GM12878 (cell line): ENCODE measurements around the gene MAP2K1. TPM values are rescaled to one million over a fixed set of nuclear protein-coding genes. Genes with fewer than 3 reads are reported as not detected.

Experiments
- ATAC-seq: fragments of 200-7000 bp; cut with Tn5 transposase; 3 replicates; pipeline ENCODE4 v1.9.1; 2020; ENCODE audit warnings: mild to moderate bottlenecking, moderate library complexity
- BruUV-seq: library from RNA; stranded (reverse); fragments of 400-500 nt; replicated peaks from 2 replicates; lab custom pipeline; 2021; lab: Mats Ljungman, UMichigan
- CTCF ChIA-PET: fragments of 300-600 bp; sonication (Branson Sonifier 250); formaldehyde crosslinking; extraction: SDS; loops from one replicate; lab custom pipeline; 2021; ENCODE audit warnings: inconsistent platforms; lab: Yijun Ruan, JAX
- POLR2A ChIA-PET: fragments of 350-600 bp; formaldehyde crosslinking; extraction: SDS; loops from one replicate; lab custom pipeline; 2021; ENCODE audit warnings: inconsistent platforms; lab: Charles Lee
- RAD21 ChIA-PET: fragments of 300-600 bp; sonication (Branson Sonifier 250); formaldehyde crosslinking; loops from one replicate; lab custom pipeline; 2023; ENCODE audit warnings: antibody characterized with exemption; ENCODE audit not compliant: unreplicated experiment; lab: Charles Lee
- SMC1A ChIA-PET: fragments of 300-600 bp; sonication (Branson Sonifier 250); formaldehyde crosslinking; loops from one replicate; lab custom pipeline; 2023; ENCODE audit not compliant: unreplicated experiment, uncharacterized antibody; lab: Charles Lee
- DNase-seq: peaks from one replicate; pipeline ENCODE4 v3.0.0-alpha.2; 2011; ENCODE audit warnings: low read depth, low spot score
- FAIRE-seq: peaks from 3 replicates; lab custom pipeline; 2011; peaks lifted over from hg19 to GRCh38; lab: Jason Lieb, UNC
- H2AFZ ChIP-seq: 2 replicates; pipeline ENCODE4 v1.6.0; 2011; ENCODE audit warnings: low read depth, low read length, control low read depth; ENCODE audit not compliant: control insufficient read depth
- H3K27ac ChIP-seq: 2 replicates; pipeline ENCODE4 v1.5.1; 2011; ENCODE audit warnings: control low read depth; ENCODE audit not compliant: control insufficient read depth, insufficient read depth
- H3K27me3 ChIP-seq, 2 experiments: replicated peaks in 1 of 2; 2 replicates each; pipeline versions ENCODE4 v1.6.0 to v1.6.1; 2011; ENCODE audit warnings: low read length in 1 of 2; ENCODE audit not compliant: control insufficient read depth in 2 of 2, insufficient read depth in 2 of 2
- H3K36me3 ChIP-seq, 2 experiments: 2 replicates each; pipeline ENCODE4 v1.5.1; 2011; ENCODE audit warnings: low read length in 1 of 2; ENCODE audit not compliant: control insufficient read depth in 2 of 2, insufficient read depth in 2 of 2
- H3K4me1 ChIP-seq: 2 replicates; pipeline ENCODE4 v1.6.1; 2011; ENCODE audit warnings: mild to moderate bottlenecking, low read length, moderate library complexity, mixed read lengths; ENCODE audit not compliant: control insufficient read depth, insufficient read depth
- H3K4me2 ChIP-seq: 2 replicates; pipeline ENCODE4 v1.6.0; 2011; ENCODE audit warnings: control low read depth; ENCODE audit not compliant: control insufficient read depth, insufficient read depth
- H3K4me3 ChIP-seq: fragments of 200-600 bp; sonication (generic); 2 replicates; pipeline ENCODE4 v1.5.1; 2016
- H3K79me2 ChIP-seq: 2 replicates; pipeline ENCODE4 v1.6.0; 2011; ENCODE audit warnings: low read length; ENCODE audit not compliant: control insufficient read depth, insufficient read depth
- H3K9ac ChIP-seq: 2 replicates; pipeline ENCODE4 v1.8.0; 2011; ENCODE audit warnings: low read length, control low read depth, mixed read lengths; ENCODE audit not compliant: control insufficient read depth, insufficient read depth
- H3K9me3 ChIP-seq: replicated peaks from 3 replicates; pipeline ENCODE4 v1.5.1; 2011; ENCODE audit warnings: mild to moderate bottlenecking, low read length; ENCODE audit not compliant: control insufficient read depth, insufficient read depth
- H4K20me1 ChIP-seq: 2 replicates; pipeline ENCODE4 v1.6.0; 2011; ENCODE audit not compliant: control insufficient read depth, insufficient read depth
- ELK1 ChIP-seq: IDR thresholded peaks from 2 replicates; pipeline ENCODE4 v1.6.1; 2012; ENCODE audit warnings: low read depth, low read length, improper control_type of control experiment
- GATAD2B ChIP-seq: fragments of 450-650 bp; conservative IDR thresholded peaks from 2 replicates; pipeline ENCODE4 v1.6.1; 2017; ENCODE audit warnings: low read depth, mild to moderate bottlenecking, moderate library complexity
- IKZF2 ChIP-seq, 2 experiments: fragments of 450-650 bp; IDR thresholded peaks; 2 replicates each; pipeline ENCODE4 v1.6.1; 2017; ENCODE audit warnings: mild to moderate bottlenecking in 2 of 2, moderate library complexity in 2 of 2
- MEF2B ChIP-seq: fragments of 450-650 bp; IDR thresholded peaks from 2 replicates; pipeline ENCODE4 v1.6.1; 2018; ENCODE audit warnings: mild to moderate bottlenecking, moderate library complexity; ENCODE audit not compliant: partially characterized antibody, poor library complexity, severe bottlenecking
- SIX5 ChIP-seq: IDR thresholded peaks from 2 replicates; pipeline ENCODE4 v1.6.1; 2011; ENCODE audit warnings: mild to moderate bottlenecking, low read depth, low read length, moderate library complexity; ENCODE audit not compliant: severe bottlenecking
- SRF ChIP-seq, 2 experiments: IDR thresholded peaks; 2 replicates each; pipeline ENCODE4 v1.6.1; 2011; ENCODE audit warnings: low read depth in 2 of 2, low read length in 2 of 2, mild to moderate bottlenecking in 1 of 2, moderate library complexity in 1 of 2
- WGBS: methylation state at CpG from one replicate; pipeline ENCODE4 v1.1.6; 2016; ENCODE audit warnings: low lambda C conversion rate; ENCODE audit not compliant: insufficient replicate concordance, insufficient coverage; ENCODE audit errors: missing lambda C conversion rate; 5-methylcytosine and 5-hydroxymethylcytosine counted together
- in situ Hi-C: fragments of 300-500 bp; cut with MboI; formaldehyde crosslinking; loops from 9 replicates; pipeline ENCODE4 v1.14.3; 2018; ENCODE audit warnings: mixed read lengths
- intact Hi-C: fragments of 100-400 bp; cut with micrococcal nuclease; formaldehyde crosslinking; loops from one replicate; pipeline ENCODE4 v1.14.2; 2022; ENCODE audit not compliant: unreplicated experiment
- polyA plus RNA-seq, 11 experiments: library from polyadenylated mRNA; depleted of rRNA in 4 of 11; unstranded in 6 of 11; stranded (reverse) in 5 of 11; fragments of >200 nt; fragmentation: Nextera tagmentation in 4 of 11; fragmentation: Illumina TruSeq in 1 of 11; extraction: Ambion mirVana in 4 of 11; extraction: Trizol in 1 of 11; gene quantifications; 1 replicate in 1 of 11; 2 replicates in 10 of 11; pipeline versions ENCODE4 v1.2.1 to v1.2.3, GENCODE V29; 2011 to 2016; ENCODE audit warnings: inconsistent platforms in 2 of 11, missing spikeins in 2 of 11, low read depth in 1 of 11
- total RNA-seq, 4 experiments: library from RNA; depleted of rRNA in 3 of 4; stranded (reverse); fragments of >200 nt in 3 of 4; fragmentation: Illumina TruSeq in 1 of 4; extraction: Trizol in 1 of 4; gene quantifications; 2 replicates each; pipeline versions ENCODE4 v1.2.1 to v1.2.3, GENCODE V29; 2013 to 2021

MAP2K1 gene
- total and polyA plus RNA-seq, 10 of the 15 experiments (the other 5 are each of a cell fraction or from before 2014, with no cell fraction given) = 11.2 to 112 (median 56.6) TPM

GRCh38 chr15:66429117-66429516 lies 42.4 kb downstream of the MAP2K1 start:
- peaks cover 4% of the 10 kb centered on the region; the same call in 1 of the 2 replicates for H4K20me1 ChIP-seq
- 53% methylated on average over 4 of the region's 4 CpGs for WGBS

More at GRCh38 chr15:66429117-66429516, 42.4 kb downstream of the MAP2K1 start:
- CTCF ChIA-PET = interaction anchor here (1.4 kb wide), 1 partner anchor 27 kb away, joined by 4 read pairs; no protein-coding TSS in a partner anchor
- Histone ChIP-seq H3K36me3 (peaks cover 4 to 6% of the 10 kb centered on the region in 2 experiments; a peak in 2 of 4 replicates), H3K9ac (no peak overlapping the region), H3K4me1 (peaks cover 71% of the 10 kb centered on the region), H3K79me2 (peaks cover 92% of the 10 kb centered on the region), H3K4me3 (no peak overlapping the region), H2AFZ (no peak overlapping the region), H3K27me3 (no peaks in the 10 kb centered on the region), H3K9me3 (no peaks in the 10 kb centered on the region), H3K4me2 (no peak overlapping the region; the same call in 1 of the 2 replicates), H3K27ac (peak overlapping the region; percentile 52)
- POLR2A ChIA-PET = interaction anchor here (0.6 to 7.3 kb wide), 4 partner anchors 26 to 338 kb away, joined by 3 to 72 read pairs (median 4); no protein-coding TSS in a partner anchor
- no peak for FAIRE-seq
- in situ Hi-C loops (no loop called here), intact Hi-C loops (loop anchor here (2.0 kb wide), 1 partner anchor 38 kb away; no protein-coding TSS in a partner anchor)
- RAD21 ChIA-PET = interaction anchor here (0.8 to 4.1 kb wide), 4 partner anchors 26 to 69 kb away, joined by 3 to 19 read pairs (median 5); no protein-coding TSS in a partner anchor
- ATAC-seq = peak; percentile 48
- BruUV-seq = no TSS peak
- SMC1A ChIA-PET = interaction anchor here (1.0 to 2.5 kb wide), 4 partner anchors 18 to 69 kb away, joined by 3 to 5 read pairs (median 4); partner anchors contain the start of gene SNAPC5
- DNase-seq = no peak
- TF ChIP-seq GATAD2B (0 out of 2 replicates have a peak, but pooled peaks have one; percentile 18), ELK1 (no peak), MEF2B (peak; percentile 68), SIX5 (no peak), IKZF2 (IDR thresholded peaks at IDR 0.05) (peak; percentile 32 to 52; a peak in 2 of 4 replicates), SRF (IDR thresholded peaks at IDR 0.05; ENCODE audit: low read depth in 2 of 2, low read length in 2 of 2) (no peak)
